ENCODE measurements around the gene ITFG2. TPM values are rescaled to one million over a fixed set of nuclear protein-coding genes. Genes with fewer than 3 reads are reported as not detected.

ITFG2 gene
- total and polyA plus RNA-seq, 2 of the 13 experiments (the other 11 are each of a cell fraction or from before 2014, with no cell fraction given): 14.8 to 15.5 TPM

GRCh38 chr12:2812290-2813213, at the start of gene ITFG2 (continued):
- TF ChIP-seq CTCF (CRISPR knock-in tag; IDR thresholded peaks at IDR 0.05) (0 out of 2 replicates have a peak, but pooled peaks have one; percentile 7), GTF2F1 (IDR thresholded peaks at IDR 0.05; ENCODE audit: low read length) (peak; percentile 57; the same call in 1 of the 2 replicates), ZNF30 (CRISPR knock-in tag; IDR thresholded peaks at IDR 0.05) (peak; percentile 65; the same call in 1 of the 2 replicates), PRDM10 (CRISPR knock-in tag; IDR thresholded peaks at IDR 0.05; ENCODE audit: low read depth) (peak; percentile 86), ZNF121 (CRISPR knock-in tag; IDR thresholded peaks at IDR 0.05) (peak; percentile 54; the same call in 1 of the 2 replicates), ZNF619 (CRISPR knock-in tag; IDR thresholded peaks at IDR 0.05) (peak; percentile 84), KMT2B (CRISPR knock-in tag; IDR thresholded peaks at IDR 0.05) (peak; percentile 81), ZNF562 (CRISPR knock-in tag; IDR thresholded peaks at IDR 0.05; ENCODE audit: borderline replicate concordance) (no peak), TEAD2 (CRISPR knock-in tag; IDR thresholded peaks at IDR 0.05) (no peak), MTA1 (CRISPR knock-in tag; IDR thresholded peaks at IDR 0.05; ENCODE audit: borderline replicate concordance) (peak; percentile 62; the same call in 1 of the 2 replicates), ZNF451 (CRISPR knock-in tag; IDR thresholded peaks at IDR 0.05) (no peak), AKNA (CRISPR knock-in tag; IDR thresholded peaks at IDR 0.05; ENCODE audit: borderline replicate concordance) (peak; percentile 71; the same call in 1 of the 2 replicates), PRDM15 (CRISPR knock-in tag; IDR thresholded peaks at IDR 0.05) (peak; percentile 83)
